Pulmonary artery endothelial cell (primary cell): ENCODE data around the gene IRX1. TPM values are rescaled to one million over a fixed set of nuclear protein-coding genes. Genes with fewer than 3 reads are reported as not detected.

ENCODE experiments used
- DNase-seq: peaks from one replicate; pipeline ENCODE4 v3.0.0-alpha.2; 2011; ENCODE audit warnings: low read depth, low spot score
- total RNA-seq: library from RNA; depleted of rRNA; stranded (reverse); fragments of >200 nt; gene quantifications from 2 replicates; pipeline ENCODE4 v1.2.3, GENCODE V29; 2014

Gene IRX1
- total RNA-seq, 1 donor from 2014 or later = not detected

GRCh38 chr5:3600106-3601060 lies 4.8 kb downstream of the IRX1 start:
- no peak for DNase-seq

DNA sequence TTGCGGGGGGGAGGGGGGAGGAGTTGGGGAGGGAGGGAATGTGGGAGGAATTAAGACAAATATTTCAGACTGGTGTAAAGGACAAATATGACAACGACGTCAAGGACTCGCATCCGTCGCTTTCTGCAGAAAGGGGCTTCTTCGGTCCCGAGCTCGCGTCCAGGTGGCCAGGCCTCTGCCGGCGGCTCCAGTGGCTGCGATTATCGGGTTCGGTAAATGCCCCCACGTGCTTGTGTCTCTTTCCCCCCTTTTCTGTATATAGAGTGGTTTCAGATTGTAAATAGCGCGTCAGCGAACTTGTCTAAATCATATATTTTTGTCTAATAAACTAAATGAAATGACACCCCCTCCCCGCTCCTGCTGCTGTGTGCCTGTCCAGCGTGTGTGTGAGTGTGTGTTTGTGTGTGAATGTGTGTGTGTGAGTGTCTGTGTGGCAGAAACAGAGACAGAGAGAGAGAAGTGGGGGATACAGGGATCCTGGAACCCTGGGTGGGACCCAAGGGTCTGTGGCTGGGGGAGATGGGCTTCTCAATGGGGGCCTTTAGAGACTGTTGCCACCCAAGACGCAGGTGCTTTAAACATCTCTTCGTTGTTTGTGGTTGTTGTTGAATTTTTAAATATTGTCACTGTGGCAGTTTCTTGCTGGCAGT lies 5.6 kb downstream of the IRX1 start:
- DNase-seq = no peak

DNA sequence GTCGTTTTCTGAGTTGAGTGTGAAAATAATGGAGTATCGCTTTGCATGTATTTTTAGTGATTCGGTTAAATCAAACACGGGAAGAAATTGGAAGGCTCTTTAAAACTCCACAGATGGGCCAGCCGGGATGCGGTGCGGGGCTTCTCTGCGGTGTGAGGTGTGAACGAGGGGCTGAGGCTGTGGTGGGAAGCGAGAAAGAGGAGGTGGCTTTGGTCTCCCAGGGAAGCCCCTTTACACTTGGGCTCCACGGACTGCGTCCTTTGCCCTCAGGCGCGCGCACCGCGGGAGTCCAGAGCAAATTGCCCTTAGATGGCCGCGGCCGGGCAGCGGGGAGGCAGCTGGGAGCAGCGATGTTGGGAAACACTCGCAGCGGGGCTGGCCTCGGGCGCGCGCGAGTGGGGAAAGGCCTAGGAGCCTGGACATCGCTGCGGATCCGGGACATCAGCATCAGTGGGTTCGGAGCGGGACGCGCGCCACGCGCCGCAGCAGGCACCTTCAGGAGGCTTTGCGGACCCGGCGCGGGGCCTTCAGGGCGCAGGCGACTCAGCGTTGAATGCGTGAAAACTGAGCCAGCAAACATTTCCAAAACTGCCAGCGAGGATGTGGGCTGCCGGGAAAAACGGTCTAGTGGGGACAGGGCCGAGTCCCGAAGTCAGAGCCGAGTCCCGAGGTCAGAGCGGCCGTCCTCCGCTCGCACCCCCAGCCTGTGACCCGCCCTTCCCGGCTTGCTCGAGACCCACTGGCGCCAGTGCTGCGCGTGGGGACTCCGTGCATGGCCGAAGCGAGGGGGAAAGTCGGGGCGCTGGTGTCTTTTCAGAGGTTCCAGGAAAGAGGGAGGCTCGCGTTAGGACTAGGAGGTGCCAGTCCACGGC lies 6.5 kb downstream of the IRX1 start:
- no peak for DNase-seq

DNA sequence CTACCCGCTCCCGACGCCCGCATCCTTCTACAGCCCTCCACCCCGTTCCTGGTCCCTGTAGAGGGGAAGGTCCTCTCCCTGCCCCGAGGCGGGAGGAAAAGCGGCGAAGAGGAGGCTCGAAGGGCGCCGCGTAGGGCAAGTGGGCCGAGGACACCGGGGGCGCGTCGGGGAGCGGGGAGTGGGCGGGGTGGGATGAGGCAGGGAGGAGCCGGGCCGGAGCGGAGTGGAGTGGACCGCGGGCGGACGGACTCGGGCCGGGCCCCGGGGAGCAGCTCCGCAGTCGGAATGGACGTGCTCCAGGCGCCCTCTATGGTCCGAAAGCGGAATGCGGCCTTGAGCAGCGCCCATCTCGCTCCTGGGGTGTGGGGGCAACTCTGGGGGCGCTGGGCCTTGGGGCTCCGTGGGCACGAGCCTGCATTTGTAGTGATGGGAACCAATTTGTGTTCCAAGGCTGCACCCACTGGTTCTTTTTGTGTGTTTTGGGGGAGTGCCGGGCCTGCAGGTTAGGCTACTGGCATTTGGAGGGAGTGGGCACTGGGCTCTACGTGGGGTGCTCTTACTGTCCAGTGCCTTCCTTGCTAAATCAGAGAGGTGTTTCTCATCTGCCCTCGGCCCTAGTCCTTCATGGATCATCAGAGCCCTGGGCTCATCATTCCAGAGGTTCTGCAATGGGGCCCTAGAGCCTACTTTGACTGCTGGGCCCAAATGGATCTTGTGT lies 7.3 kb downstream of the IRX1 start:
- no peak for DNase-seq

- DNase-seq = no peak
Measured at GRCh38 chr5:3604501-3604900, 8.9 kb downstream of the IRX1 start.

DNA sequence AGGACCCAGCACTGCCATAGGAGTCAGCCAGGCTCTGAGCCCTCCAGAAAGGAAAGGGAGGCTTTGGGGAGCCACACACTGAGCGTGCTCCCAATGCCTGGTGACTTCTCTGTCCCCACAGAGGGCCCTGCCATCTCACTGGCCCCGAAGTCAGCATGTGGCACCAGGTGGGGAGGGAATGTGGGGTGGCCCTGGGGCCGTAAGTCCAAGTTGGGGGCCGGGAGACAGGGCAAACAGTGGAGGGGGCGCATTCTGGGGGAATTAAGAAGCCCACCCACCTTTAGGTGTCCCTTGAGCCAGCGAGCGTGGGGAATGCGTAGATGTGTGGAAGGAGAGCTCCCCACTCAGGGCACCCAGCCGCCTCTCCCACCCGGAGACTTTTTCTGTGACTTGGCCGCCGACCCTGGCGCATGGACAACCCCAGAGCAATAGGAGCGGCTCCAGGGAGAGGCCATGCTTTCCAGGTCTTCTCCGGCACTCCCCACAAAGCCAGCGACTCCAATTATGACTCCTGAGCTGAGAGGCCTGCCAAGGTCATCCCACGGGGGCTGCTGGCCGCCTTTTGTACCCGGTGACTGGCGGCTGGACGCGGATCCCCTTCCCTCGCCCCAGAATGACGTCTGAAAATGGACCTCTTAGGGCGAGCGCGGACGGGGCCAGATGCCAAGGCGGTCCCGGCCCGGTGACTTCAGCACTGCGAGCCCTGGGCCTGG lies 9.8 kb downstream of the IRX1 start:
- no peak for DNase-seq

DNA sequence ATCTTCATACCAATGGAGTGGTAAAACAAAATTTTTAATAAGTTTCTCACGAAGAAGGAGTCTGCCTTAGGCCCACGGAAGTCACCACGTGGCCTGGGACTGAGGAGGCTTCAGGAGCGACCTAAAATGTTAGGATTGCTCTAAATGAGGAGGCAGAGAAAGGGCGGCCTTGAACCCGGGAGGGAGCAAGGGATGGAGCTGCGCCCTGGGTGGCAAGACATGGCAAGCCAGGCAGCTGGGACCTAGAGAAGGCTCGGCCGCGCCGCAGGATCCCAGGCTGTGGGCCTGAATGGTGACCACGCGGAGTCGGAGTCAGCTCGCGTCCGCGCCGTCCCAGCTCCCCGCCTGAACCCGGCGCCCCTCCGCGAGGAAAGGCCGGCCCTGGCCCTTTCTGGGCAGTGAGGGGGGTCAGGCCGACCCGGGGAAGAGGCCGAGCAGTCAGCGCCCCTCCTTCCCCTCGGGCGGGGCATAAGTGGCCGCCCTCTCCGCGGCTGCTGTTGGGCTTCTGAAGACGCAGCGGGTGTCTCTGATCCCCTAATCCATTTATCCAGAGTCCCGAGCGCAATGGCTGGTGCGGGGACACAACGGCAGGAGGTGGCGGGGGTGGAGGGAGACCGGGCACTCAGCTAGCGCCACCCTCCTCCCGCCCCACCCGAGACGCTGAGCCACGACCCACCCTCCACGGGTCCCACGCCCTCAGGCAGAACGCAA lies 10.6 kb downstream of the IRX1 start:
- no peak for DNase-seq

GRCh38 chr5:3607541-3608181 lies 12.0 kb downstream of the IRX1 start:
- DNase-seq = no peak

DNA sequence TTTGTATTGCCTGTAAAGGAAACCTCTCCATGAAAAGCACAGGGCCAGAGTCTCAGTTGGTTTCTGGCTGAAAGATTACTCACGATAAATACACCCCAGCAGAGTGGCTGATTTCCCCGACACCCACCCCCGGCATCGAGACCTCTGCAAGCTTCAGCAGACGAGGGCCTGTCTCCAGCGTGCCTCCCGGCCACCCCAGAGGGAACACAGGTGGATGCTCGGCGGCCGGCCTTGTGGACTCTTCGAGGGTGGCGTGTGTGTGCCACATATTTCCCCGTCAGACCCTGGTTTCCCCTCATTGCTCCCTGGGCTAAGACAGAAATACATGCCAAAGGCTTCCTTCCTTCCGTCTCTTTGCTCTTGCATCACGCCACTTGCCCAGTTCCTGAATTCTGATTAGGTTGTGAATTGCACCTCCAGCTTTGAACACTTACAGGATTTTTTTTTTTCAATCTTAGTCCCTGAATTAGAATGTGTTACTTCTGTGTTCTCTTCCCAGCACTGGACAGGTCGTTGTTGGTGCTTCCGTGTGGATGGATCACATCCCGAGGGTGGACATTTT lies 13.6 kb downstream of the IRX1 start:
- DNase-seq = no peak

DNA sequence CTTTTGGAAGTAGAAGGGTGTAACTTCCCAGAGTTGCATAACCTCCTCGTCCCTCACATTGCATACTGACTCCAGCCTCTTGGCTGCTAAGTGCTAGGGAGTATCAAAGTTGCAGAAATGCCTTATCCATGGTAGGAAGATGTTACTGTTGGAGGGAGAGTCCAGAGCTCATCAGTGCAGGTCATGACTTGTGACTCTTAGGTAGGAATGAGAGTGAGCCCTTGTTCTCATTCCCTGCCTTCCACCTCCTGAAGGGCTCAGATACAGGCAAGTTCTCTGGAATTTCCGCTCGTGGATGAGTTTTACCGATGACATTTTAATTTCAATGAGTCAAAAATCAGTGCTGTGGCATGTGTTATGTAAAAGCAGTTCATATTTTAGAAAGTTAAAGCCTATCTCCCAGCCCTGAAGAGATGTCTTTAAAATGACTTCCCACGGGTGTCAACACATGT lies 17.0 kb downstream of the IRX1 start:
- DNase-seq = no peak

- DNase-seq = no peak
Measured at GRCh38 chr5:3613726-3614125, 18.1 kb downstream of the IRX1 start.

- no peak for DNase-seq
Measured at GRCh38 chr5:3615217-3615616, 19.6 kb downstream of the IRX1 start.

- no peak for DNase-seq
Measured at GRCh38 chr5:3615829-3616228, 20.2 kb downstream of the IRX1 start.

DNA sequence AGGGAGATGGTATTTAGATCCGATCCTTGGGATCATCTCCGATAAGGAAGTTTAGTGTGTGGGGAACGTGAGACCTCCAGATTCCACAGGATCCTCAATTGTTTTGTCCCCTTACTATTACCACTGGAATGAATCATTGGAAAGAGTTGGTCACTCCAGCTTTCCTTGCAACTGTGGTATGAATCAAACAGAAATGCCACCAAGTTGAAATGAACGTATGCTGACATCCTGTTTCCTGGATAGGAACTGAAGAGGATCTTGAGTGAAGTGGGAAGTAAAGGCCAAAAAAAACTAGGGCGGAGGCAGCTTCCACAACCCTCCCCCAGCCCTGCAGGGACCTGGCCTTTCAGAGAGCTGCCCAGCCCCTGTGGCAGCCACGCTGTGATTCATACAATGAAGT lies 23.9 kb downstream of the IRX1 start:
- DNase-seq = no peak

- DNase-seq = no peak
Measured at GRCh38 chr5:3622961-3623360, 27.3 kb downstream of the IRX1 start.

DNA sequence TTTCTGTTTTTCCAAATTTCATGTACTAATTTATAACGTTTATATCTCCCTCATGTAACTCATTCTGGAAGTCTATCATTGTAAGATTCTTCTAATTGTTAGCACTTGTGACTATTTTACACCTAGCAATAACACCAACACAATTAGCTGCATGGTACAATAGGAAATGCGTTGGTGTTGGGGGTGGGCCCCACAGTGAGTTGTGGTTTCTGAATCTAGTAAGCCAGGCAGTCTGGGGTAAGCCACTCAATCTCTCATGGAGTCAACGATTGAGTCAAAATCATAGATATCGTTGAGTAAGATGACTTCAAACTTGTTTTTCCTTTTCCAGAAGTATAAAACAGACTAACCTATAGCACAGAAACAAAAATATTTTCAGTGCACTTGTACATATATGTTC lies 30.0 kb downstream of the IRX1 start:
- DNase-seq = no peak

DNA sequence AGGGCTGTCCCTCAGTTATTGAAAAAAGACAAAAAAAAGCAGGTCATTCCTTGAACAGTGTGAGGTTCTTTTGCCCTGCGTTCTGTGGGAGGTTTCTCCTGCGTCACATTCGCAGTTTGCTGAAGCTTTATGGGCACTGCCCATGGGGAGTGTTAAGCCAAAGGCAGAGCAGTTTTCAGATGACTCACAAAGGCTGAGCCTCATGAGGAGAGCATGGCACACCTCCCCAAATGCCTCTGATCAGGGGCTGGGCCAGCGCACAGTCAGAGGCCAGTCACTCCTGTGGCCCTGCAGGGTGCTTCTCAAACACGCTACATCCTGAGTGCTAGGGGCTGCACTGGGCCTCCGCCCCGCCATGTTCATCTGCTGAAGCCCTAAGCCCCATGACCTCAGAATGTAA lies 38.4 kb downstream of the IRX1 start:
- no peak for DNase-seq

DNA sequence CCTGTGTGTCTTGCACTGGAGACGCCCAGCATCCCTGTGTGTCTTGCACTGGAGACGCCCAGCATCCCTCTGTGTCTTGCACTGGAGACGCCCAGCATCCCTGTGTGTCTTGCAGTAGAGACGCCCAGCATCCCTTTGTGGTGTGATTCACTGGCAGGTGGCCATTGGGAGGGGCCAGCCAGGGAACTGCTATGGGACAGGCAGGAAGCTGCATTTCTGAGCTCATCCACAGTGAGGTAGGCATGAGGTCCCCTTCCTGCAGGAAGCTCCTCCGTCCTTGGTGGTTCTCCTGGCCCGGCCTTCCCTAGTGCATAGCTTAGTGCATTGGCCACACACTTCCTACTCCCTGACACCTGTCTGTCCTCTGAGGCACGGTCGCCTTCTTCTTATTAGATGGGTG lies 43.5 kb downstream of the IRX1 start:
- DNase-seq = no peak

DNA sequence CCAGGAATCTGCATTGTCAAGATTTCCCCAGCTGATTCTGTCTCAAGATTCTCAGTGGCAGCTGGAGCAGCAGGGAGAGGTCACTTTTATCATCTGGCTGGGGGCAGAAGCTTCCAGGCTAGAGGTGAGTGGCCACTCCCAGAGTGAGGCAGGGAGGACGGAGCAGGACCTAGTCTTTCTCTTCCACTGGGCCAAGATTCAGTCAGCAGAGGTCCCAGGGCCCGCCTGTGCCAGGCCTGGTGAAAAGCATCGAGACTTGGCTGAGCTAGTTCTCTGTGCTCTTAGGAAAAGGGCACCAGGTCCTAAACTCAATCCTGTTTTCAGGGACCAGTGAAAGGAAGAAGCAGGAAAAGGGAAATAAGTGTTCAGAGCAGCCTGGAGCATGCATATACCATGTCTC lies 46.6 kb downstream of the IRX1 start:
- DNase-seq = no peak
